ENCODE results near the gene ATP2A2. TPM values are rescaled to one million over a fixed set of nuclear protein-coding genes. Genes with fewer than 3 reads are reported as not detected.
A peak's percentile ranks its signal among the peaks of the same experiment; 100 is the strongest.

Gene ATP2A2
- polyA plus RNA-seq, 1 donor (not counting 4 experiments of a cell fraction or from before 2014, with no cell fraction given) = 127 TPM

GRCh38 chr12:110266980-110267620 is 13.9 kb upstream of the ATP2A2 start:
- dilution Hi-C loops (cut with MboI; ENCODE audit: extremely low pct_ligation_motif_present, low sequenced_read_pairs) = no loop called here
- H3K9me3 ChIP-seq (ENCODE audit: control insufficient read depth, low read depth, low read length) = no peaks in the 10 kb centered on the region
- H3K36me3 ChIP-seq (ENCODE audit: control insufficient read depth in 2 of 2, extremely low read depth in 1 of 2, insufficient read depth in 2 of 2, low read length in 2 of 2) = no peaks in the 10 kb centered on the region
- no peaks in the 10 kb centered on the region for H4K20me1 ChIP-seq (ENCODE audit: control insufficient read depth, extremely low read depth, insufficient read depth, low read length)
- H2AFZ ChIP-seq (ENCODE audit: control insufficient read depth, low read length) = no peak overlapping the region
- no peak overlapping the region for H3K27ac ChIP-seq (ENCODE audit: control insufficient read depth, insufficient read depth, low read length)
- no peak overlapping the region for H3K4me3 ChIP-seq (ENCODE audit: control insufficient read depth in 2 of 3, extremely low read depth in 1 of 3, insufficient read depth in 2 of 3, low read depth in 1 of 3, low read length in 3 of 3)
- no peak for TF ChIP-seq CTCF (optimal IDR thresholded peaks at IDR 0.05 in 1 of 3, IDR thresholded peaks at IDR 0.05 in 1 of 3, conservative IDR thresholded peaks at IDR 0.05 in 1 of 3; ENCODE audit: extremely low read depth in 1 of 3, insufficient read depth in 2 of 3, low read length in 3 of 3)
- no peak for TF ChIP-seq EZH2 (IDR thresholded peaks at IDR 0.05; ENCODE audit: low read length)
- no peak overlapping the region for H3K9ac ChIP-seq (ENCODE audit: control insufficient read depth, extremely low read depth, insufficient read depth, low read length)
- DNase-seq (ENCODE audit: low read depth, low spot score) (no peak), FAIRE-seq (no peak)
- H3K79me2 ChIP-seq (ENCODE audit: control insufficient read depth, insufficient read depth, low read length) = no peaks in the 10 kb centered on the region
- no peaks in the 10 kb centered on the region for H3K9me1 ChIP-seq (ENCODE audit: control insufficient read depth, extremely low read depth, insufficient read depth, low read length)
- H3K27me3 ChIP-seq (ENCODE audit: control insufficient read depth, extremely low read depth, insufficient read depth, low read length) = no peaks in the 10 kb centered on the region
- peaks cover 21% of the 10 kb centered on the region for H3K4me1 ChIP-seq (ENCODE audit: control insufficient read depth, extremely low read depth, insufficient read depth, low read length)
- no peak overlapping the region for H3K4me2 ChIP-seq (ENCODE audit: control insufficient read depth, extremely low read depth, insufficient read depth, low read depth, low read length)

DNA sequence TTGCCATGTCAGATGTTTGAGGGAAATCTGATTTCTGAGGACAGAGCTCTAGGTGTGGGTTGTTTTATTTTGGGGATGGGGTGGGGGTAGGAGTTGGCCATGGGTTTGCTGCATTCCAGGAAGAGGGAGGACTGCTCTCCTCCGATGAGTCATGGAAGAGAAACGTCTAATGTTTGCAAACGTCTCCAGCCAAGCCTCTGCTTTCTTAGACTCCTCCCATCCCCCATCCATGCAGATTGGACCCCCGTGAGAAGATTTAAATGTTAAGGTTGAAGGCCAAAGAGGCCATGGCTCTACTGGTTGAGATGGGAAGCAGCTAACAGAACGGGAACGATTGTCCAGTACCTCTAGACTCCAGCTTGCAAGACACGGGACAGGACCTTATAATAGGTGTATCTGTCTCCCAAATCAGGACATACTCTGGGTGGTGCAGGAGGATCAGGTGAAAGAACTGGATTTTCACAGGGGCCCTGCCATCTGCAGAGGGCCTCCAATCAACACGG is 11.4 kb upstream of the ATP2A2 start:
- dilution Hi-C loops (cut with MboI; ENCODE audit: extremely low pct_ligation_motif_present, low sequenced_read_pairs) = no loop called here
- DNase-seq (ENCODE audit: low read depth, low spot score) (no peak), FAIRE-seq (peak; percentile 81)
- no peaks in the 10 kb centered on the region for H3K27me3 ChIP-seq (ENCODE audit: control insufficient read depth, extremely low read depth, insufficient read depth, low read length)
- peak overlapping the region; percentile 18 for H3K9ac ChIP-seq (ENCODE audit: control insufficient read depth, extremely low read depth, insufficient read depth, low read length)
- H4K20me1 ChIP-seq (ENCODE audit: control insufficient read depth, extremely low read depth, insufficient read depth, low read length) = no peaks in the 10 kb centered on the region
- peak overlapping the region in 2 of 3 experiments; percentile 39 to 41 for H3K4me3 ChIP-seq (ENCODE audit: control insufficient read depth in 2 of 3, extremely low read depth in 1 of 3, insufficient read depth in 2 of 3, low read depth in 1 of 3, low read length in 3 of 3)
- H3K36me3 ChIP-seq (ENCODE audit: control insufficient read depth in 2 of 2, extremely low read depth in 1 of 2, insufficient read depth in 2 of 2, low read length in 2 of 2) = no peaks in the 10 kb centered on the region
- H2AFZ ChIP-seq (ENCODE audit: control insufficient read depth, low read length) = peak overlapping the region; percentile 74
- H3K79me2 ChIP-seq (ENCODE audit: control insufficient read depth, insufficient read depth, low read length) = no peaks in the 10 kb centered on the region
- no peaks in the 10 kb centered on the region for H3K9me3 ChIP-seq (ENCODE audit: control insufficient read depth, low read depth, low read length)
- no peaks in the 10 kb centered on the region for H3K9me1 ChIP-seq (ENCODE audit: control insufficient read depth, extremely low read depth, insufficient read depth, low read length)
- peak overlapping the region; percentile 36 for H3K27ac ChIP-seq (ENCODE audit: control insufficient read depth, insufficient read depth, low read length)
- peaks cover 21% of the 10 kb centered on the region for H3K4me1 ChIP-seq (ENCODE audit: control insufficient read depth, extremely low read depth, insufficient read depth, low read length)
- TF ChIP-seq EZH2 (IDR thresholded peaks at IDR 0.05; ENCODE audit: low read length) (no peak), CTCF (optimal IDR thresholded peaks at IDR 0.05 in 1 of 3, IDR thresholded peaks at IDR 0.05 in 1 of 3, conservative IDR thresholded peaks at IDR 0.05 in 1 of 3; ENCODE audit: extremely low read depth in 1 of 3, insufficient read depth in 2 of 3, low read length in 3 of 3) (no peak)
- peak overlapping the region; percentile 75 for H3K4me2 ChIP-seq (ENCODE audit: control insufficient read depth, extremely low read depth, insufficient read depth, low read depth, low read length)
